AG04450 (cell line): Measurements from ENCODE around the gene KCNK13. TPM values are rescaled to one million over a fixed set of nuclear protein-coding genes. Genes with fewer than 3 reads are reported as not detected.
"Not testable (repeated sequence)": the region's sequence is repeated elsewhere in the genome, so short reads cannot be mapped to it uniquely, and the experiment has no call there.

ENCODE experiments used
- CTCF ChIA-PET: fragments of 300-600, 350-600 bp; formaldehyde crosslinking; extraction: SDS; loops from one replicate; lab custom pipeline; 2022; ENCODE audit warnings: antibody characterized with exemption, inconsistent platforms; lab: Charles Lee
- POLR2A ChIA-PET: fragments of 350-600 bp; formaldehyde crosslinking; extraction: SDS; loops from one replicate; lab custom pipeline; 2021; ENCODE audit warnings: antibody characterized with exemption, inconsistent platforms; lab: Yijun Ruan, JAX
- DNase-seq: peaks from one replicate; pipeline ENCODE4 v3.0.0-alpha.2; 2011; ENCODE audit warnings: low read depth, low spot score
- H3K27ac ChIP-seq: one replicate; pipeline ENCODE4 v1.5.1; 2012; ENCODE audit warnings: low read depth, low read length, control low read depth
- H3K27me3 ChIP-seq: one replicate; pipeline ENCODE4 v1.6.0; 2012; ENCODE audit warnings: low read length; ENCODE audit not compliant: control insufficient read depth, insufficient read depth
- H3K4me3 ChIP-seq: 2 replicates; pipeline ENCODE4 v1.5.1; 2011; ENCODE audit warnings: mild to moderate bottlenecking, low read depth, low read length, control low read depth
- H3K9me3 ChIP-seq: 2 replicates; pipeline ENCODE4 v1.5.1; 2012; ENCODE audit warnings: low read length; ENCODE audit not compliant: control insufficient read depth, insufficient read depth
- CTCF ChIP-seq: IDR thresholded peaks from 2 replicates; pipeline ENCODE4 v1.5.1; 2011; ENCODE audit warnings: low read depth, low read length, control low read depth, inconsistent platforms
- polyA plus RNA-seq: library from polyadenylated mRNA; depleted of rRNA; stranded (reverse); fragments of >200 nt; gene quantifications from 2 replicates; pipeline ENCODE4 v1.2.3, GENCODE V29; 2011; rRNA removed
- small RNA-seq: library from RNA; depleted of rRNA; stranded (forward); fragments of <200 nt; gene quantifications from one replicate; pipeline ENCODE3, GENCODE V24; 2012; ENCODE audit warnings: low read depth; ENCODE audit not compliant: insufficient read length

The KCNK13 gene
- polyA plus RNA-seq, 1 experiment, result not detected

GRCh38 chr14:90201344-90201743, 139.6 kb downstream of the KCNK13 start:
- Histone ChIP-seq H3K27ac (no peak overlapping the region), H3K27me3 (no peaks in the 10 kb centered on the region), H3K9me3 (no peaks in the 10 kb centered on the region), H3K4me3 (no peak overlapping the region)
- POLR2A ChIA-PET, result interaction anchor here (0.6 kb wide), 1 partner anchor 539 kb away, joined by 9 read pairs; no protein-coding TSS in a partner anchor
- no peak for TF ChIP-seq CTCF
- no peak for DNase-seq
- CTCF ChIA-PET, result no interaction called here

GRCh38 chr14:90204516-90204915, 142.7 kb downstream of the KCNK13 start:
- ChIA-PET CTCF (no interaction called here), POLR2A (no interaction called here)
- Histone ChIP-seq H3K9me3 (no peaks in the 10 kb centered on the region), H3K4me3 (no peak overlapping the region), H3K27me3 (no peaks in the 10 kb centered on the region), H3K27ac (no peak overlapping the region)
- no peak for DNase-seq
- no peak for TF ChIP-seq CTCF

GRCh38 chr14:90213099-90213748, 151.4 kb downstream of the KCNK13 start:
- TF ChIP-seq CTCF, result no peak
- ChIA-PET CTCF (no interaction called here), POLR2A (no interaction called here)
- no peak for DNase-seq
- Histone ChIP-seq H3K4me3 (no peak overlapping the region), H3K9me3 (no peaks in the 10 kb centered on the region), H3K27ac (no peak overlapping the region), H3K27me3 (peaks cover 2% of the 10 kb centered on the region)

GRCh38 chr14:90228478-90228877, 166.7 kb downstream of the KCNK13 start:
- no peak overlapping the region for H3K4me3 ChIP-seq
- H3K27ac ChIP-seq, result no peak overlapping the region
- H3K9me3 ChIP-seq, result no peaks in the 10 kb centered on the region
- no peaks in the 10 kb centered on the region for H3K27me3 ChIP-seq
- no peak for DNase-seq
- CTCF ChIA-PET, result no interaction called here
- POLR2A ChIA-PET, result no interaction called here
- TF ChIP-seq CTCF, result no peak

- H3K9me3 ChIP-seq, H3K4me3 ChIP-seq, H3K27ac ChIP-seq, H3K27me3 ChIP-seq, CTCF ChIA-PET, DNase-seq, POLR2A ChIA-PET: not testable (repeated sequence)
These were observed 168.1 kb downstream of the KCNK13 start for GRCh38 chr14:90229942-90230341.

Small RNA genes lying within 50 kb of the gene (small RNA-seq; reads per million reads assigned to genes)
- gene RF00019, result not detected

Other genes with a start within 250 kb of the KCNK13 start
- 5.0 and 5.9 TPM in 2 replicates for gene EFCAB11, start 107.3 kb upstream of the KCNK13 start, polyA plus RNA-seq
- 16.3 and 19.0 TPM in 2 replicates for gene TDP1, start 106.1 kb upstream of the KCNK13 start, polyA plus RNA-seq
- 174 and 228 TPM in 2 replicates for gene PSMC1, start 194.6 kb downstream of the KCNK13 start, polyA plus RNA-seq